NCI-H1417 treated with DMSO at 0.1 percent for 48 hours (cell line): Measurements from ENCODE around the gene PSMB5.

Experiments used
- DNase-seq: peaks from one replicate; lab custom pipeline; 2025; lab: John Stamatoyannopoulos, UW

PSMB5 gene

DNA sequence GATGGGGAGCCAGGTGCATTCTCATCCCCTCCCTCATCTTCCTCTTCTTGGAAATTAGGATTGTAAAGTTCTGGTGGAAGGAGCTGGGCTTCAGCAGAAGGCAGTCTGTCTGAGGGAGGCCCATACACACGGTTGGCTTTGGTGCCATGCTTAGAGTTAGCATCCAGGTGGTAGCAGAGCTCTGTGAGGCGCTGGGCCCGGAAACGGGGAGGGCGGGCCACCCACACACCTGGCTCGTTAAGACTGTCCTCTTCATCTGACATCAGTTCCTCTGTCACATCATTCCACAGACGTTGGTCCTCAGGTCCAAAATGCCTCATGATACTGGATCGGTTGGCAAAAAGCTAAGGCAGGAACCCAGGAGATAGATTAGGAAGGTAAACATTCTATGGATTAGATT lies 47.4 kb downstream of the PSMB5 start:
- no peak for DNase-seq

DNA sequence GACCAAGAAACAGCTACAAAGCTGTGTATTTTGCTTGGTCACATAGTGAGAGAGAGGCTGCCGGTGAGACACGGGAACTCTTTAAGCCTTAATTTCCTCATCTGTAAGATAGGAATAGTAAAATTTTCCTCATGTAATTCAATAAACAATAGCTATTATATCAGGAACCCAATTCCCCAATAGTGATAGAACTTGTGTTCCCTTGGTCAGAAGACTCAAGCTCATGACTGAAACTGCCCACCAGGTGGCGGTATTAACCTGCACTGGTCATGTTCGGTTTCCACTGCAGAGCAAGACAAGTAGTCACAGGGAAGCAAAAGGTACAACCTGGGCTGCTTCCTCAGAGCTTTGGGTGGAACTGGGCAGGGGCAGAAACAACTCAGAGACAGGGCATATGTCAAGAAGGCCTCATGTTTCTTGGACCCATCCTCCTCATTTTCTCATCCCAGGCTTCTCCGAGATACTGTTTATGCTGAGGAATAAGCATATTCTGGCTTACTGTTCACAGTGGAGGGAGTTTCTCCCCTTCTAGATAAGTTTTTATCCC lies 48.1 kb downstream of the PSMB5 start:
- peak; percentile 32 for DNase-seq

DNA sequence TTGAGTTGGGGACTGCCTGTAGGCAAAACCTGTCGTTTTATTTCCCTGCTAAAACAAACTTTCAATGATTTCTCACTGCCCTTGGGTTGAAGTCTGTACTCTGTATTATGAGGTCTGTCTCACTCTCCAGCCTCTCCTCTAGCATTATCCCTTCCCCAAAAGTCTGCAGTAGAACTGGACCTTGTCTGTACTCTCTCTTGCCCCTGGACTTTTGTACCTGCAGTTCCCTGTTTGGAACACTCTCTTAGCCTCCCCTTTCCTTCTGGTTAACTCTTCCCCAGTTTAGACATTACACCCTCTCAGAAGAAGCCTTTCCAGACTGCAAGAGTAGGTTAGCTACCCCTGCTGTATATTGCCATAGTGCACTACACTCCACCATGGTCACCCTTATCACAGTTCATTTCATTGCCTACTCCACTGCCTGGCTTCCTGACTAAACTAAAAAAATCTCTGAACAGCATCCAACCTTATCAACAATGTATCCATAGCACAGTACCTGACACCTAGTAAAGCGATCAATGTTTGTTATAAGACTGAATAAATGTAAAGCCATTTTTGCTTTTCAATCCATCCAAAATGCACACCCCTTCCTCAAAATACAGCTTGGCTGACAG lies 48.7 kb downstream of the PSMB5 start:
- no peak for DNase-seq

DNA sequence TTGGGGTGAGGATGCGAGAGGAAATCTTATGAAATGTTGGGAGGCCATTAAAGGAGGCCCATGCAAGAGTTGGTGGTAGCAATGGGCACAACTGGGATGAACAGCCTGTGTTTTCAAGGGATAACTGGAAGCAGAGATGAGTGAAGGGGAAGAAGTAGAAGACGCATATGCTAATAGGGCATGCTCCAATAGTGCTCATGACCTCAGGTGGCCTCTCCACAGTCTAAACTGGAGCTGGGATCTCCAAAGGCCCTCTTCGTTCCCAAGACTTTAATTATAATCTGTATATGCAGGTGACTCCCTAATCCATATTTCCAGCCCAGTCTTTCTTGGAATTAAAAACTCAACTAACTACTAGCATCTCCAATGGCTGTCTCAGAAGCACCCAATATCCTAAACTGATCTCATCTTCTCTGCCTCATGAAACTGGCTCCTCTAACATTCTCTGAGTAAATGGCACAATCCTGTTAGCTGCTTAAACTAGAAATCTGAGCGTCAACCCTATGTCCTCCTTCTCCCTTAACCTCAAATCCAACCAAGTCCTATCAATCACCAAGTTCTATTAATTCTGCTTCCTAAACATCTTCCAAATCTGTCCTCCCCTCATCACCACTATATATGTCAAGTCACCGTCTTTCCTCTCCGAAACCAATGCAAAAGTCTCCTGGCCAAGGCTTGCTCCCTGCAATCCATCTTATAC lies 49.6 kb downstream of the PSMB5 start:
- DNase-seq = no peak

DNA sequence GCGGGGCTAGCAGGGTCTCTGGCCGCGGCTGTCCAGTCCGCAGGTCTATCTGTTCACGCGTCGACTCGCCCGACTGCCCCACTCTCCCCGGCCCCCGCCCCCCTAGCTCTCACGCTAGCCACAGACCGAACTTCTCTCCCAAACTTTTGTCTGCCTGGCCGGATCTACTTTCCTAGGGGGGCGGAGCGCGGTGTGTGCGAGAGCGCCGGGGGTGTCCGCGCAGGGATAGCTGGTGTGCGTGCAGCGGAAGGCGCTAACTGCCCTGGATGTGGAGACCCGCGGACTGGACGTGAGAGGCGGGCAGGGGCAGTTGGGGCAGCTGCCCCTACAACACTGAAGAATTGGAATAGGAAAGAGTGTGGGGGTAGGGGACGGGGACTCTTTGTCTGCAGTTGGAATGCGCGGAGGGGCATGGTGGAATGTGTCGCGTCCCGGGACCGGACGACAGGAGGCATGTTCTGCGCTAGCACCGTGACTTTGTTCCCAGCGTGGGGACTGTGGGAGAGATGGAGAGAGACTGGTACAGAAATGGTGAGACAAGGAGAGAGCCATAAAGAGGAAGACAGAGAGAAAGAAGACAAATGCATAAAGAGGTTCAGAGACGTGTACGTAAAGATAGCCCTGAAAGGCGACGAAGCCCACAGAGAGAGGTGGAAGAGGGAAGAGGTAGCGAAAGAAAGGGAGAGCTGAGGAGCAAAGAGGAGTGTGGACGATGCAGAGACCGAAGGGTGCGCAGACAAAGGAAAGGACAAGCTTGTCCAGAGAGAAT lies 52.0 kb downstream of the PSMB5 start, which contains the start of gene AJUBA:
Gene AJUBA, minus strand, starts transcription at position 75 of the 769 bp plus-strand sequence. CDS start 285 bp downstream, outside the sequence.
- peak; percentile 19 for DNase-seq

DNA sequence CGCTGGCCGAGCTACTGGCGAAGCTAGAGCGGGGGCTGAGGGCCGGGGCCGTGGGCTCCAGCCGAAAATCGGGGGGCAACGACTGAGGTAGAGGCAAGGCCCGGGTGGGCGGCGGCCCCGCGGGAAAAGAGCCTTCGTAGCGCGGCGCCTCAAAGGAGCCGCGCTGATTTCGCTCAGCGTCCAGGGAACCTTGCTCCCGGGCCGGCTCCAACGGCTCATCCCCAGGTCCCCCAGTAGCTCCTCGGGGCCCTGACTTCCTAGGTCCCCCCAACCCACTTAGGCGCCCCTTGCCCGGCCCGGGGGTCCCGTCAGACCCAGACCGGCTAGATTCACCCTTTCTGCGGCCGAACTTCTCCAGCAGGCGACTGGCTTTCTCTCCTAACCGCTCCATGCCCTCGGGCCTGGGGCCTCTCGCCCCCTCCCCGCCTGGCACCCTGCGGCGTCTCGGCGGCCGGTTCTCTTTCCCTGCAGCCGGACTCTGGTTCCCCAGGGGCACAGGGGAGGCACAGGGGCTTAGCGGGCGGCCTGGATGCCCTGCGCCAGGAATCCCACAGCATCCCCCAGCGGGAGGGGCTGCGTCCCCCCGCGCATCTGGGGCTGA lies 52.7 kb downstream of the PSMB5 start:
- DNase-seq = no peak

DNA sequence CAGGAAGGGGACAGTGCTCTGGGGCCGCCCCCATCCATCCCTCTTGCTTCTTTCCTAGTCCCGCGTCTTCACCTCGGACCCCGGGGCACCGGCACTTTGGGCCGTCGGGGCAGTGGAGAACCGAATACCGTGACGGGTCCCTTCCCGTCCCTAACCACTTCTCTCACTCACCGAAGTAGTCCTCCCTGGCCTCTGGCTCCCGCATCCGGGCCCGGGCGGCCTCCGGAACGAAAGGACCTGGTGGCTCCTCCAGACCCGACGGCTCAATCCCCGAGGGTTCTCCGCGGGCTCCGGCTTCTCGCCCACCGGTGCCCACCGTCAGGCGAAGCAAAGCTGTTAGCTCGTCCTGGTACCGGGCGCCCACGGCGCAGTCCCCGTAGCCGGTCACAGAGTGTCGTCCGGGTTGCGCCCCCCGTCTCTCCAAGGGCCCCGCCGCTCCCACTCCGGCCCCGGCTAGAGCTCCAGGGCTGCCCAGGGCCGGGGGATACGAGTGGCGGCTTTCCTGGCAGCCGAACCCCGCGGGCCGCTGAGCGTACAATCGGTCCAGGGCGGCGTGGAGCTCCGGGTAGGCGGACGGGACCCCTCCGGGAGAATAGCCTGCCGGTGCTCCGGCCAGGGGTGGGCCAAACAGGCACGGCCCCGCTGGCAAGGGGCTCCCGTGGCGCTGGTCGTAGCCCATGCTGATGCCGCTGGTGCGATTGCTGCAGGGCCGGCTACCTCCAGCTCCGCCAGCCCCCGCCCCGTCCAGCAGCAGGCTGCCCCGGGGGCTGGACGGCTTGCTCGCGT lies 53.4 kb downstream of the PSMB5 start:
- DNase-seq = no peak

DNA sequence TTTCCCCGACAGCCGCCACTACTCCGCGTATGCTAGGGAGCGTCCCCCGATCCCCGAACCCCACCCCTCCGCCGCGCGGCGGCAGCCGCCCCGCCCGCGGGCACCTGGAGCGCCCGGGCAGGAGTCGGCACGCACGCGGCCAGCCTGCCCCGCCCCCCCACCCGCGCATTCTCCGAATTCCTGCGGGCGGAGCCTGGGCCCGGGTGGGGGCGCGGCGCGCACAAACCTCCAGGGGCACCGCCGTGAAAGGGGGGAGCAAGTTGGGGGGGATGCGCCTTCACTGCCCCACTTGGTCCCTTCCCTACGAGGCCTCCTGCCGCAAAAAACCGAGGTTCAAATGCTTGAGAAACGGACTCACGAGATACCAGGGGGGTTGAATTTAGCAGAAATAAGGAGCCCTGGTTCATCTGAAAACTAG lies 54.0 kb downstream of the PSMB5 start:
- DNase-seq = no peak

DNA sequence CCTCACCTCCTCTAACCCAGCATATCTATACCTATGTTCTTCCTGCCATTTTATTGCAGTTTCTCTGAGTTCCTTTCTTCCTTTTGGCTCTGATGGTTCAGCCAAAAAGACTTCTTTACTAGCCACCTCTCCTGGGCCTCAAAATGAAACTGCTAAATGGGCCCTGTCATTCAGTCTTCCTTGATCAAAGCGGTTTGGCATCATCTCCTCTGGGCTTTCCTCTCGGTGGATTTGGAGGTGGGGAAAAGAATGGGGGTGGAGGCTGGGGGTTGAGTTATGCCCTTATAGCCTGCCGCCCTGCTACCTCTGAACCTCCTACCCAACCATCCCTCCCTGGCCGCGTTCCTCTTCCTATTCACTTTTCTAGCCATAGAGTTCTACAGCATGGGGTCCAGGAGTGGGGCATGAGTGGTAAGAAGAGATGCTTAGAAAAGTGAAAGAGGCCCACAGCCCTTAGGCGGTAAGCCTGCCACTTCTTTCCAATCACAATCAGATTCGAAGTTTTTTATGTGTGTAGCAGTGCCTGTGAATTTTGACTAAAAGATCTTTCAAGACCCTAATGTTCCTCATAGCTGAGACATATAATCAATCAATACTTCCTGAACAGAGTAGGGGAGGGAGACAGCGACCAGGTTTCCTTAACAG lies 54.8 kb downstream of the PSMB5 start:
- no peak for DNase-seq

DNA sequence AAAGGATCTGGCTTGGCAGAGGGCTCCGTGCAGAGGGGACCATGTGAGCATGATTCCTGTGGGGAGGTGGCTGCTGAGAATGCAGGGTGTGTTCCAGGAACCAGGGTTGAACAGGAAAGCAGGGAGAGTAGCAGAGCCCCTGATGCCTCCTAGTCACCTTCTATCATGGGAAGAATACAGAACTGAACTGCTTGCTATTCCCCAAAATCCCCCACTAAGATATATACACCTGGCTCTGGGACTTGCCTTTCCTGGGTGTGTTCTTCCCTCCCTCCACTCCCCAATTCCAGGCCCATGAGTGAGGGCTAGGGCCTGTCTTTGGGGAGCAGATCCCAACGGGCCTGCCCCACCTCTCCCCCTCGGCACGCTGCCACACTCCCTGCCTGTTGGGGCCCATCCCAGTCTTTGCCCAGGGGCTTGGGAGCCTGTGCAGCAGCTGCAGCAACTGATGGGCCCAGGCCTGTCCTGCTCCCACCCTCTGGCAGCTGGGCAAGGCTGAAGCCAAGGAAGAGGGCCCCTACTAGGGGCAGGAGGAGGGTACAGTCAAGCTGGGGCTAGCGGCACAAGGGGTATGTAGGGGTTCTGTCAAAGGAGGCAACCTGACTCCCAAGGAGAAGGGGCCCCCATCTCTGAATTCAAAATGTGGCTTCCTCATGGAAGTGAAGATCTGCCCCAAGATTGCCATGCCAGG lies 55.6 kb downstream of the PSMB5 start:
- DNase-seq = no peak

DNA sequence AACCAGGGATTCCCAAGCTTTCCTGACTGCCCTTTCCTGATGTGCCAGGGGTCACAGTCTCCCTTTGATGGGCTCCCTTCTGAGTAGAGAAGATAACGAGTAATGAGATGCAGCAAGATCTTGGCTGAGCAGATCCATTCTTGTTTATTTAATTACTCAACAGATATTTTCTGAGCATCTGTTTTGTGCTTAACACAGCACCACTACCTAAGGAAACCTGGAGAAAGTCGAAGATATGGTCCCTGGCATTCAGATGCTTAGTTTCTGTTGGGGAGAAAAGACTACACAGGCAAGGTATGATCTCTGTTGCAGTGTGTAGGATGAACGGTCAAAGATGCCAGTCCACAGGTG lies 56.2 kb downstream of the PSMB5 start:
- DNase-seq = no peak

DNA sequence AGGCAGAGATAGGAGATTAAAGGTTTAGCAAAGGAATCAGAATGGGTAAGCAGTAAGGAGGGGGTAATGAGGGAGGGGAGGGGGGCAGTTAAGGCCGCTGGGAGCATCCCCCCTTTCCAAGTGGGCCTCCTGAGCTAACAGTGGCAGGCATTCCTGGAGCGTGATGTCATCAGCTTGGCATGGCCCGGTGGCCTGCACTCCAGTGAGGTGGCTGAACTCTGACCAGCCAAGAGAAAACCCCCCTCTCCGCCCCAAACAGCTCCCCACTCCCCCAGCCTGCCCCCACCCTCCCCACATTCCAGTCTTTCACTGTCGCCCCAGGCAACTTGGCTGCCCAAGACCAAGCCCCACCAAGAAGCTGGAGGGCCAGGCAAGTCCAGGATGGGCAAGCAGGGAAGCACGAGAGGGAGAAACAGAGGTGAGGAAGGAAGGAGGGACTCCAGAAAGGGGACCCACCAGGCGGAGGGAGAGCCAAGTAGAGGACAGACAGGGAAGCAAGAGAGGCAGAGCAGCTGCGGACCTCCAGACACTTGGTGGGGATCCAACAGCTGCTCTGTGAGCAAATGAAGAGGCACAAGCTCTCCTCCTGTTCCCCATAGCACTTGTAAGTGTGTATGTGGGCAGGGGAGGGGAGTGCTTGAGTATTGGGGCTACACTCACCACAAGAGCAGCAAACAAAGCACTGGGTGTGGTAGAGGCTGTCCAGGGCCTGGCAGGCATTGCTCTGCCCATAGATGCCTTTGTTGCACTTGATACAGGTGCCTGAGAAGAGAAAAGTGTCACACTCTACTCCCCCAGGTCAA lies 56.8 kb downstream of the PSMB5 start:
- no peak for DNase-seq

DNA sequence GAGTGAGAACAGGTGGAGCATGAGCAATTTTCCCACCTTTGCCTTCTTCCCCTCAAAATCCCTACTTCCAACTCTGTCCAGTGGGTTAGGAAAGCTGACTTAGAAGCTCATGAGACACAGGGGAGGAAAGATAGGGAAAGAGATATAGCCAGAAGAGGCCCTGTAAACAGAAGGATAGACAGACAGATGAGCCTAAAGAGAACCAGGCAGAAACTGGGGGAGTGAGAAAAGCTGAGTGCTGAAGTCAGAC lies 57.3 kb downstream of the PSMB5 start:
- DNase-seq = no peak

DNA sequence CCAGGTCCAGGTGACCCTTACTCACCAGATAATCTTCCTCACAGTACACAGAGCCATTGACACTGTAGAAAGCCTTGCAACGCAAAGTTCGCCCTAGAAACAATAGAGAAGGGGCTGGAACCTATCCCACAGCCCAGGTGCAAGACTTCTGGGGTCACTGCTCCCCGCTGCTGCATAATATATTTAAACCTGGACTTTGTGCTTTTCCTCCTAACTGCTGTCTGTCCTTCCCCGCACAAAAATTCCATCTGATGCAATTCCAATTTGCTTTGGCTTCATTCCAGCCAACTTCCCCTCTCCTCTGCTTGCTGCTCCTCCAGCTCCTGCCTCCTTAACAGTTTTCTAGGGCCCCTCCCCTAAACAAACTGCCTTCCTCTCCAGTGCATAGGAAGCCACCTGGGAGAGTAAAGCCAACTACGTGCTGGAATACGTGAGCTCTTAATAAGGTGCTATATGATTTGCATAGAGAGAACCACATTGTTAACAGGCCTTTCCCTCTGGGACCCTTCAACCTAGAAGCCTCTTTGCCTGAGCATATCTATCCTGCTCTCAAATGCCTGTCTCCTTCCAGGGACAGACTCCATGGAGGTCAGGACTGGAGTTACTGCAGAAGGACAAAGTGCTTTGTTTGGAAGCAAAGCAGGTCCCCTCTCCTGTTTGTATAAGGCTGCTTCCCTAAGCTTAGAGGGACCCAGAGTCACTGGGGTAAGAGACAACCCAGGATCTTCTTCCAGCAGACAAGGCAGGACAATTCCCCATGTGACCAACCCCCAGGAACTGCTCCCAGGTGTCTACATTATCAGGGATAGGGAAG lies 57.9 kb downstream of the PSMB5 start:
- no peak for DNase-seq
